ENCODE measurements around the gene SMOC2.
"Not testable (repeated sequence)": the region's sequence is repeated elsewhere in the genome, so short reads cannot be mapped to it uniquely, and the experiment has no call there.

Gene SMOC2

DNA sequence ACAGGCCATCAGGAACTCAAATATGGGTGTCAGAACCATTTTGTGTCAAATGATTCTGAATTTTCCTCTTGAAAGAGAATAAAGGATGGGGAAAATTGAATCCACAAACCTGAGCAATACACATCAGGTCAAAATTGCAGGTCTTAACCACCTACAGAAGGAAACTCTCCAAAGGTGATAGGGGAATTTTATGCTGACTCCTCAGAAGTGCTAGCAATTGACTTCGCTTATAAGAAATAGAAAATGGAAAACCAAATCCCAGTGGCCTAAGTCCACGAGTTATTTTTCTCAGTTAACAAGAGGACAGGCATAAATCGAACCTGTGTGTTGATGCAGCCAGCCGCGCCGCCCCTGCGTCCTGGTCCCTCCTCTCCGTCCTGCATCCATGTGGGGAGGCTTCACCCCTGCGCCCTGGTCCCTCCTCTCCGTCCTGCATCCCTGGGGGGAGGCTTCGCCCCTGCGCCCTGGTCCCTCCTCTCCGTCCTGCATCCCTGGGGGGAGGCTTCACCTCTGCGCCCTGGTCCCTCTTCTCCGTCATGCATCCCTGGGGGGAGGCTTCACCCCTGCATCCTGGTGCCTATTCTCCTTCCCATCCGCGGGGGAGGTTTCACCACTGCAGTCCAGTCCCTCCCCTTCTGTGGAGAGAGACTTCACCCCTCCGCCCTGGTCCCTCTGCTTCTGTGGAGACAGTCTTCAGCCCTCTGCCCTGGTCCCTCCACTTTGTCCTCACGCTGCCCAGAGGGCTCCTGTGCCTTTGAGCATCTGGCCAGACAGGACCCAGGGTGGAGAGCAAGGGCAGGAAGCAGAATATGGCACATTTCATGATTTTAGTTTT lies 230.3 kb downstream of the SMOC2 start:
- H3K4me3 Mint-ChIP-seq, result no peak overlapping the region
- H3K27me3 Mint-ChIP-seq (ENCODE audit: low read depth), result no peaks in the 10 kb centered on the region
- no peaks in the 10 kb centered on the region for H3K9me3 Mint-ChIP-seq
- no peaks in the 10 kb centered on the region for H3K4me1 Mint-ChIP-seq (ENCODE audit: low read depth)
- H3K27ac Mint-ChIP-seq, result no peak overlapping the region
- H3K36me3 Mint-ChIP-seq (ENCODE audit: low read depth), result no peaks in the 10 kb centered on the region

DNA sequence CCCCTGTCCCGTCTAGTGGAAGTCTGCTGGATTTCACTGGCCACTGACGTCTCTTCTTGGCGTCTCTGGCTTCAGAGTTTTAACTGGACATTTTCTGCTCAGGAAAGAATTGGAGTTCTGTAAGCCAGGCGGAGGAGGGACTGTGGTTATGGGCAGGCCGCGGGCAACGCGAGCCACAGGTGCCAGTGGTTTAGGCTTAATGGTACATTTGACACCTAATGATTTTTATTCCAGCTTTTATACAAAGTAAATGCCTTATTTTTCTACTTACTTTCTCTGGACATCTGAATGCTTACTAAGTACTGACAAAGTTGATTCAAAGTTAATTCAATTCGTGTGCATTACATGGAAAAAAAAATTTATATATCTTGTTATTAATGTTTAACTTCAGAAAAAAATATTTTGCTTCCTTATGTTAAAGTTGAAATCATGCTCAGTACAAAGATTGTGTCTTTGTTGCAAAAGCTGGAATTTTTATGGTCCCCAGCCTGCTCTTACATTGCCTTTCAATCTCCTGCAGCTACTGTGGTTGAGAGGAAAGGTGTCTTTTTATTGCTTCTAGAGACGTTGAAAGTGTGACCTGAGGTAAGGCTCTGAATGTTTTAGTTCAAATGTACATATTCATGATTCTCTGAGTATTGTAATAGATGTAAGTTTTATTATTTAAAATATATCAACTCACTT lies 231.0 kb downstream of the SMOC2 start:
- H3K27ac Mint-ChIP-seq, result no peak overlapping the region
- no peak overlapping the region for H3K4me3 Mint-ChIP-seq
- no peaks in the 10 kb centered on the region for H3K9me3 Mint-ChIP-seq
- no peaks in the 10 kb centered on the region for H3K36me3 Mint-ChIP-seq (ENCODE audit: low read depth)
- H3K27me3 Mint-ChIP-seq (ENCODE audit: low read depth), result no peaks in the 10 kb centered on the region
- H3K4me1 Mint-ChIP-seq (ENCODE audit: low read depth), result no peaks in the 10 kb centered on the region

DNA sequence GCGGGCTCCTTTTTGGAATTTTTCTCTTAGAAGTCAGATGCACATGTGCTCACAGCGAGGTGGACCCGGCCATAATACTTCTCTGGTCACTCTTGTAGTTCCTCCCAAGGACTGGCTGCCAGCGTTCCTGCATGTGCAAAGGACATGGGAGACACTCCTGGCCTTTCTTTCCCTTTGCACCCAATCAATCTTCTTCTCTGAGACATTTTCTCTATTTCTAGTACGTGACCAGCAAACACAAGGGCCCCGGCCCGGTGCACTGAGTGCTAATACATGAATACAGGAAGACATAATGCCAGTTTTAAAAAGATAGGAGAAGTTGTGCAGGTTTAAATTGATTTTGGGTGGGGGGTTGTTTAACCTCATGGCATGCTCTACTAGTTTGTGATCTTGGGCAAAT lies 233.6 kb downstream of the SMOC2 start:
- no peaks in the 10 kb centered on the region for H3K4me1 Mint-ChIP-seq (ENCODE audit: low read depth)
- no peaks in the 10 kb centered on the region for H3K27me3 Mint-ChIP-seq (ENCODE audit: low read depth)
- no peaks in the 10 kb centered on the region for H3K9me3 Mint-ChIP-seq
- no peaks in the 10 kb centered on the region for H3K36me3 Mint-ChIP-seq (ENCODE audit: low read depth)
- H3K27ac Mint-ChIP-seq, result no peak overlapping the region
- H3K4me3 Mint-ChIP-seq, result no peak overlapping the region

DNA sequence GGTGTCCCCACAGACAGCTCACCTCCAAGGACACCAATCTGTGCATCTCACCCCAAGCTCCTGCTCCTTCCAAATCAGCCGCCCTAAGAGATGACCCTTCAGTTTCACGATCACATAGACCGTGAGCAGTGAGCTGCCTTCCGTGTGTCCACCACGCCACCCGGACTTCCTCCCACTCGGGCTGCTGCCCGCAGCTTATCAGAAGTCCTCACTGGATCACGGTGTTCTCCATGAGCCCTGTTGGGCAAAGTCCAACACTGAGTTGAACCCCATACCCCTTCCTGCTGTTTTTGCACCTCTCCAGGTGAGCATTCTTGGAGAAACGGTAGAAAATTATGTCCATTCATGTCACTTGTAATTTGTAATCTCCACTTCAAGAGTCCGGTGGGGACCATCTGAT lies 234.4 kb downstream of the SMOC2 start:
- Mint-ChIP-seq H3K4me3 (no peak overlapping the region), H3K4me1 (ENCODE audit: low read depth) (no peaks in the 10 kb centered on the region), H3K27me3 (ENCODE audit: low read depth) (no peaks in the 10 kb centered on the region), H3K27ac (no peak overlapping the region), H3K36me3 (ENCODE audit: low read depth) (no peaks in the 10 kb centered on the region), H3K9me3 (no peaks in the 10 kb centered on the region)

DNA sequence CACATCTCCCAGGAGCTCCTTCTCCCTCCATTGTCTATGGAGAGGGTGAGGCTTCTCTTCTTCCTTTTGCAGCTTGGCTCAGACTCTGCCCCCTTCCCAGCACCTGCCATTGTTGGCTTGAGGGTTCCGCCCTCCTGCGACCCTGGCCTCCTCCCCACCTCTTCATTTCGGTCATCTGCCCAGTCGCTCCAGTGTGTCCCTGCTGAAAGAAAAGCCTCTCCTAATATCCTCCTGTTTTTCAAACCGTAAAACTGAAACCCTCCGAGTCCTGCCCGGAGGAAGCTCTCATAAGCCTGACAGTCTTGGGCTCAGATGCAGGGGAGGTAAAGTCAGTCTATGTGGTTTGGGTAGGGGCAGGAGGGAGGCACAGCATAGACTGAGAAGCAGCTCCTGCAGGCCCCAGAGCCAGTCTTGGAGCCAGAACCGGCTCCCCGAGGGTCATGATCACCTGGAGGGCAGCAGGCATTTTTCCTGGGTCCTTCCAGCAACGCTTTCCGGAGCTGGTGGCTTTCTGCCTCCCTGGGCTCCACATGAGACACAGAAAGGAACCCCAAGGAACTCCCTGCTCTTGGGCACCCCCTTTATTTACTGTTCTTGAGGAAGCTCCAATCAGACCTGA lies 235.1 kb downstream of the SMOC2 start:
- Mint-ChIP-seq H3K4me3 (no peak overlapping the region), H3K4me1 (ENCODE audit: low read depth) (no peaks in the 10 kb centered on the region), H3K27me3 (ENCODE audit: low read depth) (no peaks in the 10 kb centered on the region), H3K27ac (no peak overlapping the region), H3K9me3 (no peaks in the 10 kb centered on the region), H3K36me3 (ENCODE audit: low read depth) (no peaks in the 10 kb centered on the region)

DNA sequence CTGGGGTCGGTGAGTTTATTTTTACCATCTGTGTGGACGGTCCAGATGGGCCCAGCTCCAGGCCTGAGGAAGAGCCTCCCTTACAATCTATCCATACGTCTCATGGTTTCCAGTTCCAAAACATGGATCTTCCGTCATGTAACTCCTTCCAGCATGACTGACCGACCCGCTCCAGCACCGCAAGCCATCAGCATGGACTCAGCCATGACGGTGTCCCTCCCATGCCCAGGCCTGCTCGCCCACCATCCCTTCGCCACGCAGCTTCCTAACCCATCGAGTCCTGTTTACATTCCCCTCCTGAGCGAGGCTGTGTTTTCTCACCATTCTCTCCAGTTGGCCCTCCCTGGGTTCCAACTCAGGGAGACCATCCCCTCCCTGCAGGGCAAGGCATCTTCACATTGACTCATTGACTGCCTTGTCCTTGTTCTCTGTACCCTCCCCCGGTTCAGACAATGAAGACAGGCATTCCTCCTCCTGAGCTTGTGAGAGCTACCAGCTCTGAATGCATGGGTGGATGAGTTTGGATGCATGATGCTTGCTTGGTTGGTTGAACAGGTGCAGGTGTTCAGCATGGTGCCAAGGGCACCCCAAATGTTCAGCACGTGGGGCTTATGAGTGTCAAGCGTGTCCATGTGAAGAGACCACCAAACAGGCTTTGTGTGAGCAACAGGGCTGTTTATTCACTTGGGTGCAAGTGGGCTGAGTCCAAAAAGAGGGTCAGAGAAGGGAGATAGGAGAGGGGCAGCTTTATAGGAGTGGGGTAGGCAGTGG lies 235.8 kb downstream of the SMOC2 start:
- Mint-ChIP-seq H3K4me1 (ENCODE audit: low read depth) (no peaks in the 10 kb centered on the region), H3K27me3 (ENCODE audit: low read depth) (no peaks in the 10 kb centered on the region), H3K36me3 (ENCODE audit: low read depth) (no peaks in the 10 kb centered on the region), H3K27ac (no peak overlapping the region), H3K4me3 (no peak overlapping the region), H3K9me3 (no peaks in the 10 kb centered on the region)

DNA sequence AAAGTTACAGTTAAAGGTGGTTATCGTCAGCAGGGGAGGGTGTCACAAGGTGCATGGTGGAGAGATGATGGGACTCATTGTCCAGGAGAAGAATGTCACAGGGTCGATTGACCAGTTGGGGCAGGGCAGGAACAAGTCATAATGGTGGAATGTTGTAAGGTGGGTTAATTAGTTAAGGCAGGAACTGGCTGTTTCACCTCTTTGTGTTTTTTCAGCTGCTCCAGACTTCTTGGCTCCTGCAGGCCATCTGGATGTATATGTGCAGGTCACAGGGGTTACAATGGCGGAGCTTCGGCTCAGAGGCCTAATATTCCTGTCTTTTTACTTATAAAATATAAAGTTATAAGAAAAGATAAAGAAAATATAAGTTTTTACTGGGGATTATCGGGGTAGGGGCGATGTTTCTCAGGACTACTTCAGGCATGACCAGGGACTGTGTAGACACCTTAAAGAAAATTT lies 236.4 kb downstream of the SMOC2 start:
- not testable (repeated sequence) for H3K4me3 Mint-ChIP-seq; H3K9me3 Mint-ChIP-seq; H3K27ac Mint-ChIP-seq; H3K4me1 Mint-ChIP-seq (ENCODE audit: low read depth); H3K36me3 Mint-ChIP-seq (ENCODE audit: low read depth); H3K27me3 Mint-ChIP-seq (ENCODE audit: low read depth)

DNA sequence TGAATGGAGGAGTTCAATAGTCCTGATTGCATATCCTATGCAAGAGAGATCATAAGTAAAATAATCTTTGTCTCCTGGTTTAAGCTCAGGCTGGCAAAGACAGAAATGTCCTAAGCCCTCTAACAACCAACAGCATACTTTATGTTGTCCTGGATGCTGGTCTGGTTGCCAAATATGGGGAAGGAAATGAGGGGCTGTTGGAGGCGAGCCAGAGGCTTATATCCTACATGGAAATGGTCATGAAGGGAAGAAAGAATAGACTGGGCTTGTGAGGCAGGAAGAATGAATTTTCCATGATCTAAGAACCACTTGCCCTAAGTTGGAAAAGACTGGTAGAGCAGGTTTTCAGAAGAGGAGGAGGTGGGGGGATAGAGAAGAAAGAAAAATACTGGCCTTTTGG lies 237.1 kb downstream of the SMOC2 start:
- Mint-ChIP-seq H3K9me3 (no peaks in the 10 kb centered on the region), H3K27me3 (ENCODE audit: low read depth) (no peaks in the 10 kb centered on the region), H3K36me3 (ENCODE audit: low read depth) (no peaks in the 10 kb centered on the region)

DNA sequence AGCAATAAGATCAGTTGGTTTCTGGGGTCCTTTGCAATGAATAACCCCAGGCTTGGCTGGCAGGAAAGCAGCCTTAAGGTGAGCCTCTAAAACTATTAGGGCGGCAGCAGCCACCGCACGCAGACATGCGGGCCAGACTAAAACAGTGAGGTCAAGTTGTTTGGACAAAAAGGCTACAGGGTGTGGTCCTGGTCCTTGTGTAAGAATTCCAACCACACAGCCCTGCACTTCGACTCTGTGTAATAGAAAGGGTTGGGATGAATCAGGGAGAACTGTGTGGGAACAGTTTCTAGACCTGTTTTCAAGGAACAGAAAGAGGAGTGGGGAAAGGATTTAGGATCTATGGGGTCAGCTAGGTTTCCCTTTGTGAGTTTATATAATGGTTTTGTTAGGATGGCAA lies 237.6 kb downstream of the SMOC2 start:
- H3K36me3 Mint-ChIP-seq (ENCODE audit: low read depth), result no peaks in the 10 kb centered on the region
- no peaks in the 10 kb centered on the region for H3K9me3 Mint-ChIP-seq
- H3K27me3 Mint-ChIP-seq (ENCODE audit: low read depth), result no peaks in the 10 kb centered on the region
- H3K27ac Mint-ChIP-seq, result no peak overlapping the region
- no peak overlapping the region for H3K4me3 Mint-ChIP-seq
- no peaks in the 10 kb centered on the region for H3K4me1 Mint-ChIP-seq (ENCODE audit: low read depth)

More for the DNA sequence above, 237.1 kb downstream of the SMOC2 start:
- Mint-ChIP-seq H3K27ac (no peak overlapping the region), H3K4me3 (no peak overlapping the region), H3K4me1 (ENCODE audit: low read depth) (no peaks in the 10 kb centered on the region)

DNA sequence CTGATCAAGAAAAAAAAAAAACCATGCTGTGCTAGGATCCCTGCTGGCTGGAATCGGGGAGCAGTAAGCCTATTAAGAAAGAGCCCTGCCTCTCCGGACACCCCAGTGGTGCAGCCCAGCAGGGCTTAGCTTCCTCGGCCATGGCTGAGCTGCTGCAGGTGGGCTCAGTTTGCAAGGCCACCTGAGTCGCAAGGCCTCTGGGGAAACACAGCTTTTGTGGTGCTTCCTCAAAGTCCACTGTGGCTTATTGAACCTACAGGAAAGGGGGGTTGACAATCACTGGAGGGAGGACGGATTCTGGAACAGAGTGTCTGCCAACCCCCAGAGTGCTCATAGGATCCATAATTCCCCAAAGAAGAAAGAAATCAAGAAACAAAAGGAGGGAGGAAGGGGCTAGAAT lies 240.8 kb downstream of the SMOC2 start:
- Mint-ChIP-seq H3K27ac (no peak overlapping the region), H3K4me3 (no peak overlapping the region), H3K27me3 (ENCODE audit: low read depth) (no peaks in the 10 kb centered on the region), H3K36me3 (ENCODE audit: low read depth) (no peaks in the 10 kb centered on the region), H3K4me1 (ENCODE audit: low read depth) (no peaks in the 10 kb centered on the region), H3K9me3 (no peaks in the 10 kb centered on the region)

DNA sequence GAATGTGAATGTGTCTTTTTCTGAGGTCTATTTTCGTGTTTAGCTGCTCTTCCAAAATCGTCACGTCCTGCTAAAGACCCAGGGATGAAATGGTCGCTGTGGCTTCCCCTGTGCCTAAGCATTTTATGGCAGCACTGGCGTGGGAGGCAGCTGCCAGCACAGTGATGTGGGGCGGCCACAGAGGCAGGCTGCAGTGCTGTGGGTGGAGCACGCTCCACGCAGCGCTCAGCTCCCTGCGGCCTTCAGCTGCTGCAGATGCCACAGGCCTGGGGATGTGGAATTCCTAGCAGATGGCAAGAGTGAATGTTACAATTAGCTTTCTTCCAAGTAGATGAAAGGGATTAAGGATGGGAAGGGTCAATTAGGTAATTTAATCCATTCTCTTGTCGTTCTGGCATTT lies 242.6 kb downstream of the SMOC2 start:
- no peaks in the 10 kb centered on the region for H3K4me1 Mint-ChIP-seq (ENCODE audit: low read depth)
- no peaks in the 10 kb centered on the region for H3K9me3 Mint-ChIP-seq
- no peaks in the 10 kb centered on the region for H3K36me3 Mint-ChIP-seq (ENCODE audit: low read depth)
- no peaks in the 10 kb centered on the region for H3K27me3 Mint-ChIP-seq (ENCODE audit: low read depth)
- no peak overlapping the region for H3K4me3 Mint-ChIP-seq
- H3K27ac Mint-ChIP-seq, result no peak overlapping the region

DNA sequence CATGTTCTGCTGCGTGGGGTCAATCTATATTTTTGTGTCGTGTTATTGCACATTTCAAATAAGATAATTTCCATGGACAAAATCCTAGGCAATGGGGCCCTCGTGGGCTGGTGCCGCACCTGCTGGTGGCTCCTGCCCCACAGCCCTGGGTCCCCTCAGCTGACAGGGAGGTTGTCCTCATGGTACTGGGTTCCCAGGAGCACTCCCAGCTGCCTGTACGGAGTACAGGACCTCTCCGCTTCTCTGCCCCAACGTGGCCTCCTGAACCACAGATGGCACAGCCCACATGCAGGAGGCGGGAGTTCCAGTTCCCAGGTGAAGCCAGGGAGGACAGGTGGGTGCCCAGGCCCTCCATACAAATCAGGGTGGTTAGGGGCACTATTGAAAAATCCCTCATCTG lies 243.5 kb downstream of the SMOC2 start:
- H3K4me1 Mint-ChIP-seq (ENCODE audit: low read depth), result no peaks in the 10 kb centered on the region
- no peaks in the 10 kb centered on the region for H3K9me3 Mint-ChIP-seq
- H3K4me3 Mint-ChIP-seq, result no peak overlapping the region
- no peaks in the 10 kb centered on the region for H3K27me3 Mint-ChIP-seq (ENCODE audit: low read depth)
- no peaks in the 10 kb centered on the region for H3K36me3 Mint-ChIP-seq (ENCODE audit: low read depth)
- no peak overlapping the region for H3K27ac Mint-ChIP-seq

DNA sequence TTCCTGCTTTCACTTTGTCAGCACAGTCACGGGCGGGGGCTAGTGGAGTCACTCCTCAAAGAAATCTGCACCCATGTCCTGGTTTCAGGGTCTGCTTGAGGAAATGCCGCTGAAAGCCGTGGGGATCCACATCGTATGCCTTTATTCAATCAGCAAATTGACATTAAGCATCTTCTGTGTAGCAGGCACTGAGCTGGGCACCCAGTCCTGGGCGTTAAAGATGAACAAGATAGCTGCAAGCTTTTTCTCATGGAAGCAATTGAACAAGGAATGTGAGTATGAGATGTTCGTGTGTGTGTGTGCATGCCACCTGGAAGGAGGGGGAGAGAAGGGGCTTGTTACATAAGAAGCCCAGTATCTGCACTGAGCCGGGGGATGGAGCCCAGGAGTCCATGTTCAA lies 243.9 kb downstream of the SMOC2 start:
- Mint-ChIP-seq H3K36me3 (ENCODE audit: low read depth) (no peaks in the 10 kb centered on the region), H3K27ac (no peak overlapping the region), H3K4me3 (no peak overlapping the region), H3K4me1 (ENCODE audit: low read depth) (no peaks in the 10 kb centered on the region), H3K9me3 (no peaks in the 10 kb centered on the region), H3K27me3 (ENCODE audit: low read depth) (no peaks in the 10 kb centered on the region)

DNA sequence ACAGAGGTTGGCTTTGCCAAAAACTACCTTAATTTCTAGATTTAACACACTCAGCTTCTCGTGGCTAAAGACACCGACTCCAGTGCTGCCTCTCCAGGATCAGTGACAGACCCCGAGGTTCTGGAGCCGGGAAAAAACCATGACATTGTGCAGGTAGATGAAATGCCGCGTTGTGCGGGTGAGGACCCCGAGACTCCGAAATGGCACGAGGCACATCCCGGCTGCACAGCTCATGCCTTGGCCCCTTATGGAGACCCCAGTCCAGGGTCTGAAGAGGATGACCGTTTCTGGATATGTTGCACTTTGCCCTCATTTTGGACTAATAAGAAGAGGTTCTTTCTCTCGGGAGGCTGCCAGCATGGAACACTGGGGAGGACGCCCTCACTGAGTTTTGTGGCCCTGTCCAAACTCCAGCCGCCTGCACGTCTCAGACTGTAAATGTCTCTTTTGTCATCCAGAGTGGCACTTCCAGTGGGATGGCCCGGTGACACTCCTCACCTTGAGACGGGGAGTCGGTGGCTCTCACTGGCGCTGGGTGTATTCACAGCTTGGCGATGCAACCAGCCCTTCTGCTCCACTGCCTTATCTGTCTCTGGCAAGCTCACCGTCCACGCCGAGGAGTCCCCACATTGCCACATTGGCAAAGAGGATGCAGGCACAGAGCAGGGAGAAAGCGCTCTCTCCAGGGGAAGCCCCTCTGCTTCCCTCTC lies 245.2 kb downstream of the SMOC2 start:
- H3K4me3 Mint-ChIP-seq, result no peak overlapping the region
- no peaks in the 10 kb centered on the region for H3K27me3 Mint-ChIP-seq (ENCODE audit: low read depth)
- H3K27ac Mint-ChIP-seq, result no peak overlapping the region
- no peaks in the 10 kb centered on the region for H3K4me1 Mint-ChIP-seq (ENCODE audit: low read depth)
- H3K9me3 Mint-ChIP-seq, result no peaks in the 10 kb centered on the region
- no peaks in the 10 kb centered on the region for H3K36me3 Mint-ChIP-seq (ENCODE audit: low read depth)
